GM12874 (cell line): ENCODE data around the gene CCDC17.

Experiments used
- CTCF ChIP-seq: IDR thresholded peaks from 2 replicates; pipeline ENCODE4 v1.5.1; 2011; ENCODE audit warnings: low read depth, mild to moderate bottlenecking, control low read depth, low read length, moderate library complexity; ENCODE audit not compliant: insufficient read depth

The CCDC17 gene

GRCh38 chr1:45623972-45624371, at the start of gene CCDC17:
CCDC17 (minus strand) TSS chr1:45624054; CDS start chr1:45623909, 145 bp downstream.
- no peak for TF ChIP-seq CTCF

GRCh38 chr1:45669859-45670655, 46.2 kb upstream of the CCDC17 start:
- no peak for TF ChIP-seq CTCF

GRCh38 chr1:45669379-45669778, 45.5 kb upstream of the CCDC17 start:
- no peak for TF ChIP-seq CTCF

GRCh38 chr1:45668526-45668925, 44.7 kb upstream of the CCDC17 start:
- no peak for TF ChIP-seq CTCF

- no peak for TF ChIP-seq CTCF
These were observed 43.7 kb upstream of the CCDC17 start for GRCh38 chr1:45667321-45668111.

GRCh38 chr1:45666836-45667235, 43.0 kb upstream of the CCDC17 start:
- TF ChIP-seq CTCF: no peak

- no peak for TF ChIP-seq CTCF
These were observed 36.5 kb upstream of the CCDC17 start for GRCh38 chr1:45660336-45660735.
